Measurements from ENCODE around the gene VWA5B2.

GRCh38 chr3:184262764-184263179 is 33.4 kb downstream of the VWA5B2 start:
- TF ChIP-seq, protein P1, sequence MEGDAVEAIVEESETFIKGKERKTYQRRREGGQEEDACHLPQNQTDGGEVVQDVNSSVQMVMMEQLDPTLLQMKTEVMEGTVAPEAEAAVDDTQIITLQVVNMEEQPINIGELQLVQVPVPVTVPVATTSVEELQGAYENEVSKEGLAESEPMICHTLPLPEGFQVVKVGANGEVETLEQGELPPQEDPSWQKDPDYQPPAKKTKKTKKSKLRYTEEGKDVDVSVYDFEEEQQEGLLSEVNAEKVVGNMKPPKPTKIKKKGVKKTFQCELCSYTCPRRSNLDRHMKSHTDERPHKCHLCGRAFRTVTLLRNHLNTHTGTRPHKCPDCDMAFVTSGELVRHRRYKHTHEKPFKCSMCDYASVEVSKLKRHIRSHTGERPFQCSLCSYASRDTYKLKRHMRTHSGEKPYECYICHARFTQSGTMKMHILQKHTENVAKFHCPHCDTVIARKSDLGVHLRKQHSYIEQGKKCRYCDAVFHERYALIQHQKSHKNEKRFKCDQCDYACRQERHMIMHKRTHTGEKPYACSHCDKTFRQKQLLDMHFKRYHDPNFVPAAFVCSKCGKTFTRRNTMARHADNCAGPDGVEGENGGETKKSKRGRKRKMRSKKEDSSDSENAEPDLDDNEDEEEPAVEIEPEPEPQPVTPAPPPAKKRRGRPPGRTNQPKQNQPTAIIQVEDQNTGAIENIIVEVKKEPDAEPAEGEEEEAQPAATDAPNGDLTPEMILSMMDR (conservative IDR thresholded peaks at IDR 0.05 in 1 of 2, IDR thresholded peaks at IDR 0.05 in 1 of 2; ENCODE audit: low read depth in 1 of 2, low read length in 2 of 2), result no peak
- no peak for TF ChIP-seq EZH2 (IDR thresholded peaks at IDR 0.05; ENCODE audit: low read length, missing control alignments)
